HG03558 (cell line): ENCODE measurements around the gene PSMA8.
"Not testable (repeated sequence)": the region's sequence is repeated elsewhere in the genome, so short reads cannot be mapped to it uniquely, and the experiment has no call there.

ENCODE experiments used
- ATAC-seq: cut with Tn5 transposase; IDR thresholded peaks from one replicate; pipeline ENCODE4 v1.9.1; 2021; ENCODE audit warnings: moderate number of reproducible peaks; ENCODE audit not compliant: unreplicated experiment; ENCODE audit errors: extremely low read depth

Gene PSMA8

GRCh38 chr18:26167592-26167991, 33.9 kb downstream of the PSMA8 start:
- ATAC-seq, result peak; percentile 71

DNA sequence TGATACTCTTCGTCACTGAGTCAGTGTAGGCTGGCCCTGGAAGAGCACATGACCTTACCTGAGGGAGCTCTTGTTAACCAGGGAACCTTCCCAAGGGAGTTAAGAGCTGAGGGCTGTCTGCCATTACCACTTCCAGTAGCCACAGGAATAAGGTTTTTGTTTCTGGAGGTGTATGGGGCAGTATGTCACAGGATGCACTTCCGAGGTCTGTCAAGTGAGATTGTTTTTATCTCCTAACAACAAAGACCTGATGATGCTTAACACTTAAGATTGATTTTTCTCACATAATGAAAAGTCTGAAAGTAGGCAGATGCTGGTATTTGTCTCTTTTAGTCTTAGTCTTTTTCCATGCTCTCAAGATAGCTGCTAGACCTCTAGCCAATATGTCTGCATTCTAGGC, 41.8 kb downstream of the PSMA8 start:
- ATAC-seq, result no peak

DNA sequence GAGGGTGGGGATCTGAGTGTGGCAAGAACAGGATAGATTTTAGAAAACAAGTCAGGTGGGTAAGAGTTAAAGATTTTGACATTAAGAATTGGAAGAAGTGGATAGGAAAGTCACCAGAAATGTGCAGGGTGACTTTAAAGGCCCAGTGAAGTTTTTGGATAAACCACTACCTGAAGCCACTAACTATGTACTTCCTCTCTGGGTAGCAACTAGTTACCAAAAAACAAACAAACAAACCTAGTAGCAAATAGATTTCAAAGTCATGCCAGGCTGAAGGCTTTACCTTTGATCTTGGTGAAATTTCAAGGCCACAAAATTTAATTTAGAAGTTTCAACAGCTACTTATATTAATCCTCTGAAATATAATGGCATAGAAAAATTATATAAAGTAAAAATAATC, 42.5 kb downstream of the PSMA8 start:
- ATAC-seq, result no peak

- ATAC-seq, result peak; percentile 41
These were observed 47.7 kb downstream of the PSMA8 start for GRCh38 chr18:26181343-26181826.

DNA sequence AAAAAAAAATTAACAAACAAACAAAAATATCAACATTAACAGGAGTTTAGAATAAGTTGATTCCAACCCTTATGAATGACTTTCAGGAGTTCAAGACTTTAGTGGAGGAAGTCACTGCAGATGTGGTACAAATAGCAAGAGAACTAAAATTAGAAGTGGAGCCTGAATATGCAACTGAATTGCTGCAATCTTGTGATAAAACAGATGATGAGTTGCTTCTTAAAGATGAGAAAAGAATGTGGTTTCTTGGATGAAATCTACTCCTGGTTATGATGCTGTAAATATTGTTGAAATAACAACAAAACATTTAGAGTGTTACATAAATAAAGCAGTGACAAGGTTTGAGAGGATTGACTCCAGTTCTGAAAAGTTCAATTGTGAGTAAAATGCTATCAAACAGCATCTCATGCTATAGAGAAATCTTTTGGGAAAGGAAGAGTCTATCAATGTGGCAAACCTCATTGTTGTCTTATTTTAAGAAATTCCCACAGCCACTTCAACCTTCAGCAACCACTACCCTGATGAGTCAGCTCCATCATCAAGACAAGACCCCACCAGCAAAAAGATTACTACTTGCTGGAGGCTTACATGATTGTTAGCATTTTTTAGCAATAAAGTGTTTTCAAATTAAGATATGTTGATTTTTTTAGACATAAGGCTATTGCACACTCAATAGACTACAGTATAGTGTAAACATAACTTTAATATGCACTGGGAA, 49.9 kb downstream of the PSMA8 start:
- ATAC-seq, result no peak

- ATAC-seq, result no peak
These were observed 51.6 kb downstream of the PSMA8 start for GRCh38 chr18:26185267-26185666.

DNA sequence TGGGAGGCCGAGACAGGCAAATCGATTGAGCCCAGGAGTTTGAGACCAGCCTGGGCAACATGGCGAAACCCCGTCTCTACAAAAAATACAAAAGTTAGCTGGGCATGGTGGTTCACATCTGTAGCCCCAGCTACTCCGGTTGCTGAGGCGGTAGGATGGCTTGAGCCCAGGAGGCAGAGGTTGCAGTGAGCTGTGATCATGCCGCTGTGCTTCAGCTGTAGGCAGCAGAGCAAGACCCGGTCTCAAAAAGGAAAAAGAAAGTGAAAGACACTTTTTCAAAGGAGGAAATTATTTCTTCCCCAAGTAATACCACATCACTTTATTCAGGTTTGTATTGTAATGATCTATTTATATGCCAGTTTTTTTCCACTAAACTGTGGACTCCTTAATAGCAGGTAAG, 56.8 kb downstream of the PSMA8 start:
- ATAC-seq, result peak; percentile 85

GRCh38 chr18:26192233-26192632, 58.6 kb downstream of the PSMA8 start:
- ATAC-seq, result no peak

DNA sequence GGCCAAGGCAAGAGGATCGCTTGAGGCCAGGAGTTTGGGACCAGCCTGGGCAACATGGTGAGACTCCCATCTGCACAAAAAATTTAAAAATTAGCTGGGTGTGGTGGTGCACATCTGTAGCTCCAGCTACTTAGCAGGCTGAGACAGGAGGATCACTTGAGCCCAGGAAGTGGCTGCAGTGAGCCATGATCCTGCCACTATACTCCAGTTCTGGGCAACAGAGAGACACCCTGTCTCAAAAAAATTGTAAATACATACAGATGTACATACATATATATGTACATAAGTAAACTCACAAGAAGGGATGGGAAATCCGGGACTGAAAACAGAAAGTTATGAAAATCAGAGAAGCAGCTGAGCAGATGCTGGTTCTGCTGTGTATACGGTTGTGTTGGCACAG, 62.9 kb downstream of the PSMA8 start:
- no peak for ATAC-seq

DNA sequence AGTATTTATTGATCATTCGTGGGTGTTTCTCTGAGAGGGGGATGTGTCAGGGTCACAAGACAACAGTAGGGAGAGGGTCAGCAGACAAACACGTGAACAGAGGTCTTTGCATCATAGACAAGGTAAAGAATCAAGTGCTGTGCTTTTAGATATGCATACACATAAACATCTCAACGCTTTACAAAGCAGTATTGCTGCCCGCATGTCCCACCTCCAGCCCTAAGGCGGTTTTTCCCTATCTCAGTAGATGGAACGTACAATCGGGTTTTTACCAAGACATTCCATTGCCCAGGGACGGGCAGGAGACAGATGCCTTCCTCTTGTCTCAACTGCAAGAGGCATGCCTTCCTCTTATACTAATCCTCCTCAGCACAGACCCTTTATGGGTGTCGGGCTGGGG, 68.3 kb downstream of the PSMA8 start:
- not testable (repeated sequence) for ATAC-seq

- ATAC-seq, result no peak
These were observed 71.6 kb downstream of the PSMA8 start for GRCh38 chr18:26205318-26205717.

DNA sequence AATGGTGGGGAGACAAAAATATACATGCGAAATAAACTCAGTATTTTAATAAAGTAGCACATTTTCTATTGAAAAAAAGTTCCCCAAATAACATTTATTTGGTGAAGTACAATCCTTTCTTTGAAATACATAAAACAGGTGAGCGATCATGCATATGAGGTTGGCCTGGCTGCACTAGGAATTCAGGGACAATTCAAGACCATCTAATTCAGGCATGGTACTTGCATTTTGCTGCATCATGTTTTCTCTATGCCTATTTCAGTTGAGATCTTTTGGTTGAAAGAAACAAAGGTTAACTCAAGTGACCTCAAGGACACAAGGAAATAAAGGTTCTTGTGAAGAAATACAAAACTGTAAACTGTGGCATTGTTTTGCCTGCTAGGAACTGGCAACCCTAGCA, 72.8 kb downstream of the PSMA8 start:
- no peak for ATAC-seq

DNA sequence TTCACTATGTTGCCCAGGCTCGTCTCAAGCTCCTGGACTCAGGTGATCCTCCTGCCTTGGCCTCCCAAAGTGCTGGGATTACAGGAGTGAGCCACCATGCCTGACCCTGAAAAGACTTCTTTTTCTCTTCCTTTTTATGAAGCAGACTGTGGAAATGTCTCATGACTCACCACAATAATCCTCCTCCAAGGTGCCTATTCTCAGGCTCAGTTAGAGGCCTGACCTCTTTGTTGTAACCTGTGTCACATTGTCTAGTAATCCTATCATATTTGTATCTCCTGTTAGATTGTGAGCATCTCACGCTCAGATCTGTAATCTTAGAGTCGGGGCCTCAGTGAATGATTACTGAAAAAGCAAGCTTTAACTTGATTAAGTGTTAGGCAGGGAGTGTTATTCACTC, 74.3 kb downstream of the PSMA8 start:
- no peak for ATAC-seq

- no peak for ATAC-seq
These were observed 75.3 kb downstream of the PSMA8 start for GRCh38 chr18:26208977-26209376.

- no peak for ATAC-seq
These were observed 76.5 kb downstream of the PSMA8 start for GRCh38 chr18:26210147-26210546.

GRCh38 chr18:26215247-26215970, 81.7 kb downstream of the PSMA8 start:
- peak; percentile 90 for ATAC-seq

- no peak for ATAC-seq
These were observed 91.5 kb downstream of the PSMA8 start for GRCh38 chr18:26225022-26225693.

- no peak for ATAC-seq
These were observed 92.2 kb downstream of the PSMA8 start for GRCh38 chr18:26225915-26226228.

DNA sequence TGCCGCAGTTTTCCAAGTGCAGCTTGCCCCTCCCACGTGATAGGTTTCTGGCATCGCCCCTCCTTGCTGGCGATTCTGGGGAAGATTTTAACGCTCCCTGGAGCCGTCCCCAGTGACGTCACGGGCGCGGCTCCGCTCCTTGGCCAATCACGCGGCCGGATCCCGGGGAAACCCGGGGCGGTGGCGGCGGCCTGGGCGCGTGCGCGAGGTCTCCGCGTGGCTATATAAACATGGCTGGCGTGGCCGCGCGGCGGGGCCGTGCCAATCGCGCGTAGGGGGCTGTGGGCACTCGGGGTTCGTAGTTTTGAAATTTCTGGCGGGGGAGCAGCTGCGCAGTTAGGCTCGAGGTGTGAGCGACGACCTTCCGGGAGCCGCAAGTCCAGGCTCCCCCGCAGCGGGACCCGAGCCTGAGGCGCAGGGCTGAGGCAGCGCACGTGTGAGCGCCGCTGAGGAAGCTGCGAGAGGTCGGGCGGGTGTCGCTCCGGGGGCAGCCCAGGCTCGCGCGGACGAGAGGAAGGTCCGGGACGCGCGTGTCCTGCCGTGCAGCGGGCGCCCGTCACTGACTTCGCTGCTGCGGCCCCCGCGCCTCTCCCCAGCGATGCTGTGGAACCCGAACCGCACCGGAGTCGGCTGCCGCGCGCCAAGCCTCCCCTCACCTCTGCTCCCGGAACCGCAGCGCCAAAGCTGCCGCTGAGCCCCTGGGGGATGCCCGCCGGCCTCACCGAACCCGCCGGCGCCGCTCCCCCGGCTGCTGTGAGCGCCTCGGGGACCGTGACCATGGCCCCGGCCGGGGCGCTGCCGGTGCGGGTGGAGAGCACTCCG, 92.8 kb downstream of the PSMA8 start, which contains the start of gene TAF4B:
TSS of gene TAF4B (plus strand) at position 217 of the 822 bp plus-strand sequence. CDS start at position 706, 489 bp downstream.
- peak; percentile 65 for ATAC-seq

- no peak for ATAC-seq
These were observed 93.5 kb downstream of the PSMA8 start for GRCh38 chr18:26227051-26227670.
